ENCODE results near the gene ATAD3C. TPM values are rescaled to one million over a fixed set of nuclear protein-coding genes. Genes with fewer than 3 reads are reported as not detected.
"Not testable (repeated sequence)": the region's sequence is repeated elsewhere in the genome, so short reads cannot be mapped to it uniquely, and the experiment has no call there.

The ATAD3C gene
- total RNA-seq, 2 donors from 2014 or later, result 1.1 to 1.9 TPM

DNA sequence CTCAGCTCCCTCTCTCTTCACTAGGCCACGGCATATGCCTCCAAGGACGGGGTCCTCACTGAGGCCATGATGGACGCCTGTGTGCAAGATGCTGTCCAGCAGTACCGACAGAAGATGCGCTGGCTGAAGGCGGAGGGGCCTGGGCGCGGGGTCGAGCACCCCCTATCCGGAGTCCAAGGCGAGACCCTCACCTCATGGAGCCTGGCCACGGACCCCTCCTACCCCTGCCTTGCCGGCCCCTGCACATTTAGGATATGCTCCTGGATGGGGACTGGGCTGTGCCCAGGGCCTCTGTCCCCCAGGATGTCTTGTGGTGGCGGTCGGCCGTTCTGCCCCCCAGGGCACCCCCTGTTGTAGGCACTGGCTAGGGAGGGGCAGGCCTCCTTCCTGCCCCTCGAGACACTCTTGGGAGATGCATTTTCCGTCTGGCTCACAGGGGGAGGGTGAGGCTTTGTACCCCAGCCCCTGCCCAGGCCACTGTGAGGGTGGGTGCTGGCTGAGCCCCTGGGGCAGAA is 46.0 kb downstream of the ATAD3C start:
- H3K9me3 Mint-ChIP-seq; DNase-seq (ENCODE audit: low spot score in 2 of 2); H3K27ac Mint-ChIP-seq: not testable (repeated sequence)
- peak in 1 of 2 donors; percentile 34 for ATAC-seq
- peaks cover 15 to 24% of the 10 kb centered on the region in 2 donors for H3K36me3 Mint-ChIP-seq

DNA sequence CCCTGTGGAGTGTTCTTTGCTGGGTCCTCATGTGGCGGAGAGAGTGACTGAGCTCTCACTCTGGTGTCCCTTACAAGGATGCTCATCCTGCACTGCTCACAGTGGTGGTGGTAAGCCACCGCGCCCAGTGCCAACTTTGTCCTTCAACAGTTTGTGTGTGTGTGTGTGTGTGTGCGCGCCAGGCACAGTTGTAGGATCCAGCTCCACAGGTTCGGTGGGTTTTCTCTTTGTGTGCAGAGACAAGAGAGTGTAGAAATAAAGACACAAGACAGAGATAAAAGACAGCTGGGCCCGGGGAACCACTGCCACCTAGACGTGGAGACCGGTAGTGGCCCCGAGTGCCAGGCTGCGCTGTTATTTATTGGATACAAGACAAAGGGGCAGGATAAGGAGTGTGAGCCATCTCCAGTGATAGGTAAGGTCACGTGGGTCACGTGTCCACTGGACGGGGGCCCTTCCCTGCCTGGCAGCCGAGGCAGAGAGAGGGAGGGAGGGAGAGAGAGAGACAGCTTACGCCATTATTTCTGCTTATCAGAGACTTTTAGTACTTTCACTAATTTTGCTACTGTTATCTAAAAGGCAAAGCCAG is 55.4 kb downstream of the ATAD3C start:
- not testable (repeated sequence) for H3K9me3 Mint-ChIP-seq, H3K36me3 Mint-ChIP-seq
- ATAC-seq (peak; percentile 78 to 88), DNase-seq (ENCODE audit: low spot score in 2 of 2) (peak; percentile 79 to 83)
- H3K27ac Mint-ChIP-seq, result peak overlapping the region; percentile 91 to 93

DNA sequence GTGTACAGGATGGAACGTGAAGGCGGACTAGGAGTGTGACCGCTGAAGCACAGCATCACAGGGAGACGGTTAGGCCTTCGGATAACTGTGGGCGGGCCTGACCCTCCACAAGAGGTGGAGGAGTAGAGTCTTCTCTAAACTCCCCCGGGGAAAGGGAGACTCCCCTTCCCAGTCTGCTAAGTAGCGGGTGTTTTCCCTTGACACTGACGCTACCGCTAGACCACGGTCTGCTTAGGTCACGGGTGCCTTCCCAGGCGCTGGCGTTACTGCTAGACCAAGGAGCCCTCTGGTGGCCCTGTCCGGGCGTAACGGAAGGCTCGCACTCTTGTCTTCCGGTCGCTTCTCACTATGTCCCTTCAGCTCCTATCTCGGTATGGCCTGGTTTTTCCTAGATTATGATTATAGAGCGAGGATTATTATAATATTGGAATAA is 55.9 kb downstream of the ATAD3C start:
- peak overlapping the region; percentile 91 to 93 for H3K27ac Mint-ChIP-seq
- ATAC-seq, result peak; percentile 62 to 82
- peak in 1 of 2 donors; percentile 74 for DNase-seq (ENCODE audit: low spot score in 2 of 2)
- H3K9me3 Mint-ChIP-seq, H3K36me3 Mint-ChIP-seq: not testable (repeated sequence)

DNA sequence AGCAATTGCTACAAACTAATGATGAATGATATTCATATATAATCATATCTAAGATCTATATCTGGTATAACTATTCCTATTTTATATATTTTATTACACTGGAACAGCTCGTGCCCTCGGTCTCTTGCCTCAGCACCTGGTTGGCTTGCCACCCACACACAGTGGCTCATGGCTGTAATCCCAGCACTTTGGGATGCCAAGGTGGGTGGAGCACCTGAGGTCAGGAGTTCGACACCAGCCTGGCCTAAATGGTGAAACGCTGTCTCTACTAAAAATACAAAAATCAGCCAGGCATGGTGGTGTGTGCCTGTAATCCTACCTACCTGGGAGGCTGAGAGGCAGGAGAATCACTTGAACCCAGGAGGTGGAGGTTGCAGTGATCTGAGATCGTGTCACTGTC is 56.3 kb downstream of the ATAD3C start:
- Mint-ChIP-seq H3K27ac (peak overlapping the region; percentile 91 to 93), H3K36me3 (peaks cover 1 to 10% of the 10 kb centered on the region in 2 donors)
- H3K9me3 Mint-ChIP-seq; ATAC-seq; DNase-seq (ENCODE audit: low spot score in 2 of 2): not testable (repeated sequence)

DNA sequence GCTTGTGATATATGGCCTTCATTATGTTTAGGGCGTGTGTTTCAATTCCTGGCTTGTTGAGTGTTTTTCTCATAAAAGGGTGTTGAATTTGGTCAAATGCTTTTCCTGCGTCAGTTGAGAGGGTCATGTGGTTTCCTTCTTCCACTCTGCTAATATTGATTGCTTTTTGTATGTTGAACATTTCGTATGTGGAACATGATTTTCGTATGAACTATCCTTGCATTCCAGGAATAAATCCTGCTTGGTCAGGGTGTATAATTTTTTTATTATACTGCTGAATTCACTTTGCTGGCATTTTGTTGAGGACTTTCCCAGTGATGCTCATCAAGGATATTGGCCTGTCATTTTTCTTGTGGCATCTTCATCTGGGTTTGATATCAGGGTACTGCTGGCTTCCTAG is 57.8 kb downstream of the ATAD3C start:
- Mint-ChIP-seq H3K36me3 (peaks cover 6 to 15% of the 10 kb centered on the region in 2 donors), H3K9me3 (no peaks in the 10 kb centered on the region), H3K27ac (no peak overlapping the region)
- ATAC-seq (no peak), DNase-seq (ENCODE audit: low spot score in 2 of 2) (no peak)

DNA sequence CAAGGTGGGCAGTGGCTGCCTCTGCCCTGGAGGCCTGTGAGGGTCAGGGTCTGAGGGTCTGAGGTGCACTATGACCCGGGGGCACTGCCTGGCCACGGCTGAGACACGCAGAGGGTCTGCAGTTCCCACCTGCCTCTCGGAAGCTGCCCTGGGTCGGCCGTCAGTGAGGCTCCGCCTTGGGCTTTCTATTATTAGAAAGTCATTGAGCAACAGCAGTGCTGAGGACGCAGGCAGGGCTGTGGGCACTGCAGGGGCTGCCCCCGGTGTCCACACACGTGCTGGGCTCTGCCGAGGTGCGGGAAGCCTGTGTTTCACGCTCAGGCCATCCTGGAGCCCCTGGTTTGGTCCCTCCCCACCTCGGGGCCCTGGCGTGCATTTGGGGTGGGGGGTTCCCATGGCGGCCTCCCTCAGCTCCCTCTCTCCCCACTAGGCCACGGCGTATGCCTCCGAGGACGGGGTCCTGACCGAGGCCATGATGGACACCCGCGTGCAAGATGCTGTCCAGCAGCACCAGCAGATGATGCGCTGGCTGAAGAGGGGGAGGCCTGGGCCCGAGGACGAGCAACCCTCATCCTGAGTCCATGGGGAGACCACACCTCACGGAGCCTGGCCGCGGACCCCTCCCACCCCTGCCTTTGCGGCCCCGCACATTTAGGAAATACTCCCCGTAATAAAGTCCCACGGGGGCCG is 59.4 kb downstream of the ATAD3C start:
- DNase-seq (ENCODE audit: low spot score in 2 of 2); H3K9me3 Mint-ChIP-seq; ATAC-seq; H3K27ac Mint-ChIP-seq: not testable (repeated sequence)
- H3K36me3 Mint-ChIP-seq, result peaks cover 9 to 15% of the 10 kb centered on the region in 2 donors

DNA sequence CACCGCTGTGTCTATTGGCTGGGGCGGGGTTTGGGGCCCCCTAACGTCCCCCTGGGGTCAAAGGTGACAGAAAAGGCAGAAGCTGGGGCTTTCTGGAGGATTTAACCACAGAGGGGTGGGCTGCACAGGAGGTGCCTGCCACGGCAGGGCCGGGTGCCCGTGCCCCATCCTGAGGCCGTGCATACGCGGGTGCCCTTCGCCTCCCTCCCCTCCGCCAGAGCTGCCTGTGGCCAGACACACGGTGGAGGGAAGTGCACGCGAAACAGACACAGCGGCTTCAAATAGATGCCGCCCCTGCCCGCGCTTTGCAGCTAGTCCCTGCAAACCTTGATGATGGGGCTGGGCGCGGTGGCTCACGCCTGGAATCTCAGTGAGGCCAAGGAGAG is 60.0 kb downstream of the ATAD3C start:
- DNase-seq (ENCODE audit: low spot score in 2 of 2); H3K27ac Mint-ChIP-seq; H3K9me3 Mint-ChIP-seq; ATAC-seq: not testable (repeated sequence)
- H3K36me3 Mint-ChIP-seq, result peaks cover 10 to 15% of the 10 kb centered on the region in 2 donors

DNA sequence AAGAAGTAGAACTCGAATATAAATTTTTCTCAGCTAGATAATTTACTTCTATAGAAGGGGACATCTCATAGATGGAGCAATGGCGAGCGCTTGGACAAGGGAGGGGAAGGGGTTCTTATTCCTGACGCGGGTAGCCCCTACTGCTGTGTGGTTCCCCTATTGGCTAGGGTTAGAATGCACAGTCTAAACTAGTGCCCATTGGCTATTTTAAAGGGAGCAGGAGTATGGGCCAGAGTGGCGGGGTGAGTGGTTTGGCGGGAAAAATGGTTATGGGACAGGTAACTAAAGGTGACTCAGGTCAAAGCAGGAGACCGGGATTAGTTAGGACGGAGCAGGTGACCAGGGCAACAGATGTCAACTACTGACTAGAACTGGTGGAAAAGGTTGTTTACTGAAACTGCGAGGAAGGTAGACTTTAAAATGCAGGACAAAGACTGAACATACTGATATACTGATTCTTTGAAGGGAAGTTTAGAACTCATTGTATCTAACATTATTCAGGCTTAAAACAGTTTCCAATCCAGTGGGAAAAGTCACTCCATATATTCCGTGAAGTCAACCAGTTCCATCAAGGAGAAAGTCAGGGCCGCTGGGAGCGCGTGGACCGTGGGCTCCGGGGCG is 61.5 kb downstream of the ATAD3C start:
- DNase-seq (ENCODE audit: low spot score in 2 of 2) (peak in 1 of 2 donors; percentile 22), ATAC-seq (no peak)

DNA sequence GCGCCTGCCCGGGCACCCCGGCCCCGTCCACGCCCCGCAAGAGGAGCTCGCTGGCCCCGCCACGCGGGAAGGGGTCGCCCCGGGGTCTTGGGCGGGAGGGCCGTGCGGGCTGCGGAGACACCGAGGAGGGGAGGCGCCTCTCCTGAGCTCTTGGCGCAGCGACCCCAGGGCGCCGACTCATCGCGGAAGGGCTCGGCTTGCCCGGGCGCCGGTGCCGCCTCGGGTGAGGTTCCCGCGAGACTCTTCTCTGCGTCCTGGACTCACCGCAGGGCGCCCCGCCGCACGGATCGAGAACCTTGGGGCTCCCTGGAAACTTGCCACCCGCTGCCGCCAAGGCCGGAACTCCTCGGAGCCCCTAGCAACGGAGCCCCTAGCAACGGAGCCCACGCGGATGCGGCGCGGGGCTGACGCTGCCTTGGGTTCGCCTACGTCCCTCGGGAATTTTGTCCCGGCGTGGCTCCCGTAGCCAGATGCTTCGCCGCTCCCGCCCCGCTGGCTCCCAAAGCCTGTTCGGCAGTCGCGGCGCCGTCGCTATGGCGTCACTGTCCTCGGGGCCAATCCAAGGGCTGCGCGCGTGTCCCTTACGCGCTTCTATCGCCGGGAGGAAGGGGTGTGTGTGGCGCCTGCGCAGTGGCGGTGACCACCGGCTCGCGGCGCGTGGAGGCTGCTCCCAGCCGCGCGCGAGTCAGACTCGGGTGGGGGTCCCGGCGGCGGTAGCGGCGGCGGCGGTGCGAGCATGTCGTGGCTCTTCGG is 62.2 kb downstream of the ATAD3C start, which contains the start of gene ATAD3A:
Gene ATAD3A (plus strand): TSS at position 630 of the 753 bp plus-strand sequence. CDS start 107 bp downstream, at position 737.
- Mint-ChIP-seq H3K36me3 (peaks cover 10 to 15% of the 10 kb centered on the region in 2 donors), H3K9me3 (no peaks in the 10 kb centered on the region), H3K27ac (peak within 1 kb of the TSS; percentile 87 to 100)
- DNase-seq (ENCODE audit: low spot score in 2 of 2) (peak; percentile 96), ATAC-seq (peak; percentile 95 to 97)

More for the DNA sequence above, 61.5 kb downstream of the ATAD3C start:
- Mint-ChIP-seq H3K27ac (peak overlapping the region; percentile 87 to 100), H3K9me3 (no peaks in the 10 kb centered on the region), H3K36me3 (peaks cover 10 to 15% of the 10 kb centered on the region in 2 donors)

DNA sequence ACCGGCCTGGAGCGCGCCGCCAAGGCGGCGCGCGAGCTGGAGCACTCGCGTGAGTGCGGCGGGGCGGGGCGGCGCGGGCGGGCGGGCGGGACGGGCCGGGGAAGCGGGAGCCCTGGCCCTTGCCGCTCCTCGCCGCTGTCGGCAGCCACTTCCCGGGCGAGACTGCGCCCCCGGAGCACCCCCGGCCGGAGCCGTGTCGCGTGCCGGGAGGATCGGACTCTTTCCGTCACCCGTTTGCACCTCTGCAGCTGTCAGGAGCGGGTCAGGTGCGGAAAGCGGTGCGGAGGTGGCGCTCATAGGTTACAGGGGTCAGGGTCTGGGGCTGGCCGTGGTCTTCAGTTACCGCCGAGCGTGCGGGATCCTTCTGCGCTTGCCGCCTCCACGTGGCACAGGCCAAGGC is 62.9 kb downstream of the ATAD3C start:
- Mint-ChIP-seq H3K27ac (peak overlapping the region in 1 of 2 donors; percentile 87), H3K36me3 (peaks cover 10% of the 10 kb centered on the region in 2 donors)
- DNase-seq (ENCODE audit: low spot score in 2 of 2) (peak in 1 of 2 donors; percentile 42), ATAC-seq (peak; percentile 12 to 13)
- H3K9me3 Mint-ChIP-seq, result not testable (repeated sequence)

DNA sequence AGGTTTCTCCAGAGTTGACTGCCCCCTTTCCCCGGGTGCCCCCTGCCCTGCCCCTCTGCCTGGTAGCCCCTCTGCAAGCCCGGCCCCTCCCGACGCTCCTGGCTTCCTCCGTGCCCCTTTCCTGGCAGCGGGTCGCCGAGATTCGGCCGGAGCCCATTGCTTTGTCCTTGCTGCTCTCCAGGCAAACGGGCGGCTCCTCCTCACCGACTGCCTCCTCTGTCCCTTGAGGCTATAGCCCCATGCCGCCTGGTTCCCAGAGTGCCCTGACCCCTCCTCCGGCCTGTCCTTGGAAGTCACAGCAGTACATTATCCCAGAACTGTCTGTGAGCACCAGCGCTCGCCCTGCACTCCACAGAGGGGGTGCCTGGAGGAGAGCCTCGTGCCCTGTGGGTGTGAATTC is 64.2 kb downstream of the ATAD3C start:
- peak overlapping the region; percentile 55 to 78 for H3K27ac Mint-ChIP-seq
- H3K36me3 Mint-ChIP-seq, result peaks cover 16 to 17% of the 10 kb centered on the region in 2 donors
- not testable (repeated sequence) for ATAC-seq; DNase-seq (ENCODE audit: low spot score in 2 of 2); H3K9me3 Mint-ChIP-seq

DNA sequence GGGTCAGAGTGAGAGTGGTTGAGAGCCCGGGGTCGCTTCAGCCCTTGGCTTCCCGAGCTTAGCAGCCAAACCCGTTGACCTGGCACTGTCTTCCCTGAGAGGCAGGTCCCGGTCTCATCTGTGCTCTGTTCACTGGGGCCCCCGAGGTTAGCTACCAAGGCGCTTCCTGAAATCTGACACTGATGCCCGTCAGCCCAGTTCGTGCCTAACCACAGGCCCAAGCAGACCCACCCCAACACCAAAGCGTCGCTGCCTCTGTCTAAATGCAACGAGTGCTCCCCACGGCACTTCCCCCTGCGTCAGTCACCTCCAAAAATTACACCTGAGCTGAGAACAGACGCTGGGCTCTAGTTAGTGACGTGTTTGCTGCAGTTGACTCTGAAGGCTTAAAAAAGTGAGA is 64.9 kb downstream of the ATAD3C start:
- H3K9me3 Mint-ChIP-seq; DNase-seq (ENCODE audit: low spot score in 2 of 2); H3K27ac Mint-ChIP-seq; ATAC-seq: not testable (repeated sequence)
- peaks cover 16 to 17% of the 10 kb centered on the region in 2 donors for H3K36me3 Mint-ChIP-seq

DNA sequence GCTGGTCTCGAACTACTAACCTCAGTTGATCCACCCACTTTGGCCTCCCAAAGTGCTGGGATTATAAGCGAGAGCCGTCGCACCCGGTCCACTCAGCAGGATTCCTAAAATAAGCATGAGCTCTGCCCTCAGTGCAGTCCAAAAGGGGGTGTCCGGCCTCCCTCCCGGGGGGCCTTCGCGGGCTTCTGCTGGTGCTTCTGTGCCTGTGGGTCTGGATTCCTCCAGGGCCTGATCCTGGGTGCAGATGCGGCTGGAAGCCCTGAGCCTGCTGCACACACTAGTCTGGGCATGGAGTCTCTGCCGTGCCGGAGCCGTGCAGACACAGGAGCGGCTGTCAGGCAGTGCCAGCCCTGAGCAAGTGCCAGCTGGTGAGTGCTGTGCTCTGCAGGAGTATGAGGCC is 67.4 kb downstream of the ATAD3C start:
- ATAC-seq; DNase-seq (ENCODE audit: low spot score in 2 of 2); H3K36me3 Mint-ChIP-seq; H3K27ac Mint-ChIP-seq; H3K9me3 Mint-ChIP-seq: not testable (repeated sequence)

DNA sequence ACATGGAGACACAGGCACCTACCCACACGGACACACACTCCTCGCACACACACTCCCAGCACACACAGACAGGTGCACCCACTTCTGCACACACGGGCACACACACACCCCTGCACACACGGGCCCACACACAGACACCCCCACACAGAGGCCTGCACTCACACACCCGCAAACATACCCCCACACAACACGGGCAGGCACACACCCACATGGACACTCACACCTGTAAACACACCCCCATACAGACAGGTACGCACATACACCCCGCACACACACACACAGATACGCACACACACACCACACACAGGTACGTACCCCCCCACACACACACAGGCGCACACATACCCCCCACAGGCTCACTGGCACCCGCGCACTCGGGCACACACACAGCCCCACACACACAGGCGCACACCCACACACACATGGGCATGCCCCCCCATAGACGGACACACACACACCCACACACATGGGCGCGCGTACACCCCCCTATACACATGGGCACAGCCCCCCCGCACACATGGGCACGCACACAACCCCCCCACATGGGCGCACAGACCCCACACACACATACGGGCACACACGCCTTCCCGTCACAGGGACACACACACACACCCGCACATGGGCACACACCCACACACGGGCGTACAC is 68.6 kb downstream of the ATAD3C start:
- Mint-ChIP-seq H3K27ac (no peak overlapping the region), H3K36me3 (peaks cover 10% of the 10 kb centered on the region in 2 donors), H3K9me3 (no peaks in the 10 kb centered on the region)
- DNase-seq (ENCODE audit: low spot score in 2 of 2) (no peak), ATAC-seq (no peak)

DNA sequence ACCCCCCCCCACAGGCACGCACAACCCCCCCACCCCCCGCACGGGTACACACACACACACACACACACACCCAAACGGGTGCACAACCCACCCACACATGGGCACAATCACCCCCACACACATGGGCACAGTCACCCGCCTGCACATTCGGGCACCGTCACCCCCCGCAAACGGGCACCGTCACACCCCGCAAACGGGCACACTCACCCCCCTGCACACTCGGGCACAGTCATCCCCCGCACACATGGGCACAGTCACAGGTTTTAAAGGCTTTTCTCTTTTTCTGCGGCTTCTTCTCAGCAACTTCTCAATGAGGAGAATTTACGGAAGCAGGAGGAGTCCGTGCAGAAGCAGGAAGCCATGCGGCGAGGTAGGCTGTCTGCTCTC is 69.1 kb downstream of the ATAD3C start:
- DNase-seq (ENCODE audit: low spot score in 2 of 2); ATAC-seq; H3K9me3 Mint-ChIP-seq; H3K27ac Mint-ChIP-seq; H3K36me3 Mint-ChIP-seq: not testable (repeated sequence)
